Osteocyte (in vitro differentiated cells): ENCODE data around the gene ZNF134. TPM values are rescaled to one million over a fixed set of nuclear protein-coding genes. Genes with fewer than 3 reads are reported as not detected.

Source experiments
- DNase-seq: peaks from one replicate; pipeline ENCODE4 v3.0.0; 2021; ENCODE audit warnings: mixed read lengths; ENCODE audit not compliant: unreplicated experiment; ENCODE audit errors: extremely low spot score
- H3K27ac Mint-ChIP-seq: one replicate; pipeline ENCODE4 v1.8.0; 2021; ENCODE audit warnings: mild to moderate bottlenecking, mixed read lengths; ENCODE audit not compliant: unreplicated experiment
- H3K27me3 Mint-ChIP-seq: one replicate; pipeline ENCODE4 v1.8.0; 2021; ENCODE audit warnings: mixed read lengths; ENCODE audit not compliant: unreplicated experiment
- H3K36me3 Mint-ChIP-seq: one replicate; pipeline ENCODE4 v1.8.0; 2021; ENCODE audit warnings: mixed read lengths; ENCODE audit not compliant: unreplicated experiment
- H3K4me1 Mint-ChIP-seq: one replicate; pipeline ENCODE4 v1.8.0; 2021; ENCODE audit warnings: mixed read lengths; ENCODE audit not compliant: unreplicated experiment
- H3K4me3 Mint-ChIP-seq: one replicate; pipeline ENCODE4 v1.8.0; 2021; ENCODE audit warnings: mild to moderate bottlenecking, moderate library complexity, mixed read lengths; ENCODE audit not compliant: unreplicated experiment
- H3K9me3 Mint-ChIP-seq: one replicate; pipeline ENCODE4 v1.8.0; 2021; ENCODE audit warnings: mixed read lengths; ENCODE audit not compliant: unreplicated experiment
- CTCF ChIP-seq: fragments of 200-600 bp; sonication (generic); IDR thresholded peaks from 2 replicates; pipeline ENCODE4 v1.5.0; 2021; ENCODE audit warnings: antibody characterized with exemption, mild to moderate bottlenecking, moderate library complexity
- total RNA-seq: library from RNA; stranded (reverse); gene quantifications from 2 replicates; pipeline ENCODE4 v1.2.1, GENCODE V29; 2021

The ZNF134 gene
- total RNA-seq, 1 donor from 2014 or later, result 20.0 TPM

- Mint-ChIP-seq H3K9me3 (no peaks in the 10 kb centered on the region), H3K4me1 (peaks cover 7% of the 10 kb centered on the region), H3K4me3 (no peak overlapping the region), H3K27me3 (no peaks in the 10 kb centered on the region), H3K27ac (no peak overlapping the region), H3K36me3 (no peaks in the 10 kb centered on the region)
- no peak for DNase-seq
- TF ChIP-seq CTCF, result no peak
These were observed 53.2 kb downstream of the ZNF134 start for GRCh38 chr19:57667228-57667627.

GRCh38 chr19:57668635-57669034 lies 54.6 kb downstream of the ZNF134 start, which contains the start of gene ZSCAN4:
Gene ZSCAN4 (plus strand): TSS chr19:57668935. CDS start chr19:57676146, 7,211 bp downstream.
- Mint-ChIP-seq H3K4me1 (peaks cover 7% of the 10 kb centered on the region), H3K27me3 (no peaks in the 10 kb centered on the region), H3K27ac (no peak within 1 kb of the TSS), H3K36me3 (no peaks in the 10 kb centered on the region), H3K9me3 (no peaks in the 10 kb centered on the region), H3K4me3 (no peak within 1 kb of the TSS)
- TF ChIP-seq CTCF, result no peak
- DNase-seq, result no peak

- Mint-ChIP-seq H3K36me3 (no peaks in the 10 kb centered on the region), H3K9me3 (peaks cover 3% of the 10 kb centered on the region), H3K4me1 (no peaks in the 10 kb centered on the region), H3K27ac (no peak overlapping the region), H3K27me3 (no peaks in the 10 kb centered on the region), H3K4me3 (no peak overlapping the region)
- TF ChIP-seq CTCF, result no peak
- no peak for DNase-seq
These were observed 57.3 kb downstream of the ZNF134 start for GRCh38 chr19:57671124-57671895.

- DNase-seq, result no peak
- Mint-ChIP-seq H3K27ac (no peak overlapping the region), H3K9me3 (peaks cover 4% of the 10 kb centered on the region), H3K27me3 (no peaks in the 10 kb centered on the region), H3K4me1 (no peaks in the 10 kb centered on the region), H3K36me3 (no peaks in the 10 kb centered on the region), H3K4me3 (no peak overlapping the region)
- no peak for TF ChIP-seq CTCF
These were observed 58.4 kb downstream of the ZNF134 start for GRCh38 chr19:57672466-57672865.

Other genes starting within 250 kb of the ZNF134 start
- 18.3 and 19.8 TPM in 2 replicates for gene ZNF548, start 224.4 kb upstream of the ZNF134 start, total RNA-seq
- 12.4 and 12.7 TPM in 2 replicates for gene ZNF17, start 203.1 kb upstream of the ZNF134 start, total RNA-seq
- 9.4 and 9.5 TPM in 2 replicates for gene ZNF749, start 178.9 kb upstream of the ZNF134 start, total RNA-seq
- 0.62 and 0.68 TPM in 2 replicates for gene VN1R1, start 157.1 kb upstream of the ZNF134 start, total RNA-seq
- 10.4 and 10.8 TPM in 2 replicates for gene ZNF772, start 136.7 kb upstream of the ZNF134 start, total RNA-seq
- gene ZNF419, start 126.5 kb upstream of the ZNF134 start, total RNA-seq, result 11.8 and 13.5 TPM in 2 replicates
- gene ZNF773, start 114.3 kb upstream of the ZNF134 start, total RNA-seq, result 7.4 and 8.4 TPM in 2 replicates
- gene ZNF549, start 86.9 kb upstream of the ZNF134 start, total RNA-seq, result 7.3 and 9.0 TPM in 2 replicates
- gene ZNF550, start 54.4 kb upstream of the ZNF134 start, total RNA-seq, result 10.3 and 11.0 TPM in 2 replicates
- gene ZNF416, start 35.3 kb upstream of the ZNF134 start, total RNA-seq, result 6.5 and 6.8 TPM in 2 replicates
- gene ZIK1, start 30.1 kb upstream of the ZNF134 start, total RNA-seq, result 6.8 and 7.1 TPM in 2 replicates
- 2.4 and 2.8 TPM in 2 replicates for gene ZNF530, start 14.4 kb upstream of the ZNF134 start, total RNA-seq
- 11.9 and 14.4 TPM in 2 replicates for gene ZNF211, start 18.9 kb downstream of the ZNF134 start, total RNA-seq
- not detected in 2 replicates for gene ZSCAN4, start 54.7 kb downstream of the ZNF134 start, total RNA-seq
- 6.1 and 6.3 TPM in 2 replicates for gene ZNF551, start 67.7 kb downstream of the ZNF134 start, total RNA-seq
- 18.0 and 18.9 TPM in 2 replicates for gene ZNF154, start 95.0 kb downstream of the ZNF134 start, total RNA-seq
- 7.1 TPM in 2 replicates for gene ZNF671, start 113.4 kb downstream of the ZNF134 start, total RNA-seq
- 16.9 and 21.0 TPM in 2 replicates for gene ZNF776, start 132.6 kb downstream of the ZNF134 start, total RNA-seq
- gene ZNF586, start 155.4 kb downstream of the ZNF134 start, total RNA-seq, result 18.8 TPM in 2 replicates
- gene ZNF552, start 200.7 kb downstream of the ZNF134 start, total RNA-seq, result 5.2 and 9.0 TPM in 2 replicates
- 14.4 and 16.5 TPM in 2 replicates for gene ZNF587B, start 216.1 kb downstream of the ZNF134 start, total RNA-seq
- gene ZNF587, start 235.6 kb downstream of the ZNF134 start, total RNA-seq, result 33.5 and 34.2 TPM in 2 replicates